ENCODE results near the gene SETD5.

Gene SETD5

DNA sequence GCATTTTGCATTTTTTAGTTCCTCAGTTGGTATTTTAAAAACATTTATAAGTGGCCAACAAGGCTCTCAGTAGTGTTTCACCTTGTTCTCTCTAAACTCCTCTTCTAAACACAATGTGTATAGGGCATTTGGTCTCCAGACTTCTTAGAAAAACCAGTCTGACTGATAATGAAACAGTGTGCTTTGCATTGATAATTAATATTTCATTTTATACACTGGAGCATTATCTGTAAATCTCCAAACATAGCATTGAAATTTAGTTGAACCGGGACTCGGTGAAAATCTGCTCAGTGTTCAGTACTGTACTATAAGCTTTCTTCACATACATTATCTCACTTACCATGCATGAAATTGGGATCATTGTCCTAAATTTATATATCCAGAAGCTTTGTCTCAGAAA, 53.6 kb downstream of the SETD5 start:
- TF ChIP-seq CTCF (IDR thresholded peaks at IDR 0.05; ENCODE audit: low read depth, low read length, missing control alignments): no peak
- H3K4me3 ChIP-seq (ENCODE audit: low read depth, low read length): no peak overlapping the region
- in situ Hi-C loops (cut with HindIII; ENCODE audit: low sequenced_read_pairs): loop anchor here (5.0 kb wide), 1 partner anchor 74 kb away; no protein-coding TSS in a partner anchor
- DNase-seq (ENCODE audit: low read depth): no peak

DNA sequence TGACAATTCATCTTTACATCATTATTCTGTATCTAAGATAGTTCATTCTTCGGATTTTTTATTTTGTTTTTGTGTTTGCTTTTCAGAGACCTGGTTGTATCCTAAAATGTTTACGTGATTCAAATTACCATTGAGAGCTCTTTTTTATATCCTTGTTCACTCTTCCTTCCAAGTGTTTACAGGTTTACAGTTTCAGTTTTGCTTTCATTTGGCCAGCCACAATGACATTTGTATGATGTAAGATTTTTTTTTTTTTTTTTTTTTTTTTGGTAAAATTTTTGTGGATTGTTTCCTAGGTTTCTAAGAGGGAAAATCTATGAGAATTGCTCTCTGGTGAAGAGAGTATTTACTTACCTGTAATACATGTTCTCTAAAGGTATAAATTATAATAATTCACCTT, 55.0 kb downstream of the SETD5 start:
- H3K4me3 ChIP-seq (ENCODE audit: low read depth, low read length): no peak overlapping the region
- in situ Hi-C loops (cut with HindIII; ENCODE audit: low sequenced_read_pairs): loop anchor here (5.0 kb wide), 1 partner anchor 75 kb away; no protein-coding TSS in a partner anchor
- no peak for TF ChIP-seq CTCF (IDR thresholded peaks at IDR 0.05; ENCODE audit: low read depth, low read length, missing control alignments)
- no peak for DNase-seq (ENCODE audit: low read depth)

DNA sequence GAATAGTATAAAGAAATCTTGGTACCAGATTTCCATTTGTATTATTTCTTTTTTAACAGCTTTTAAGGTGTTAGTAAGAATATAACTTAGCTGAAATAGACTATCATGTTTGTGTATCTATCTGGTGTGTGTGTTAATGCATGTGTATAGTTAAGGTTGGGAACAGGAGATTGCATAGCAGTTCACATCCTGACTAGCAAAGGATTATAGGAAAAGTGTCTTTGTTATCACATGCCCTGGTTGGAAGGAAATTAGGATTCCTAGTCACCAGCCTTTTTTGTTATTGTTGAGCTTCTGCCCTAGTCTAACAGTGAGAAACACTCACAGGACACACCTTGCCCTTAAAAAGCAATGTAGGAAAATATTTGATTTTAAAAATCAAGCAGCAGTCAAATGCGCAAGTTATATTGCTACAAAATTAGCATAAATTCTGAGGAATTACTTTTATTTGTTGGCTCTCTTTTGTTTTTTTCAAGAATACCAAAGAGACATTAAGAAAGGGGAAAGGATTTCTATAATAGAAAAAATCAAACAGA, 58.2 kb downstream of the SETD5 start:
- H3K4me3 ChIP-seq (ENCODE audit: low read depth, low read length): no peak overlapping the region
- no peak for TF ChIP-seq CTCF (IDR thresholded peaks at IDR 0.05; ENCODE audit: low read depth, low read length, missing control alignments)
- DNase-seq (ENCODE audit: low read depth): no peak
- in situ Hi-C loops (cut with HindIII; ENCODE audit: low sequenced_read_pairs): no loop called here

- H3K4me3 ChIP-seq (ENCODE audit: low read depth, low read length): no peak overlapping the region
- in situ Hi-C loops (cut with HindIII; ENCODE audit: low sequenced_read_pairs): no loop called here
- no peak for DNase-seq (ENCODE audit: low read depth)
- TF ChIP-seq CTCF (IDR thresholded peaks at IDR 0.05; ENCODE audit: low read depth, low read length, missing control alignments): no peak
Observed at GRCh38 chr3:9467451-9467850, 70.0 kb downstream of the SETD5 start.

DNA sequence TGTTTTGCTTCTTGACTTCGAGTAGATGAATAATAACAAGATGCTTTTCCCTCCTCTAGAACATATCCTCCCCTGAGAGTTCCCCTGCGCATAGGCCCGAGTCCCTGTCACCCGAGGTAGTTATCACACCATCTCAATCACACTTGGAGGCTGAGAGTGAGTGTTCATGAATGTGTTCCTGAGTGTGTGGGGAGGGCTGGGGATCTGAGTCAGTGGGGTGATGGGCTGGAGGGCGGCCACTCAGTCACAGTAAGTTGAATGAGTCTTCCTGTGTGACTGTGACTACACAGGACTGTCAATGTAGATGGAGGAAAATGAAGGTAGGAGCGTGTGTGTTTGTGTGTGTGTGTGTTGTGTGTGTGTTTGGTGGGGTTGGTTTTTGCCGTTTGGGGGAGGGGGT, 71.0 kb downstream of the SETD5 start:
- TF ChIP-seq CTCF (IDR thresholded peaks at IDR 0.05; ENCODE audit: low read depth, low read length, missing control alignments): no peak
- H3K4me3 ChIP-seq (ENCODE audit: low read depth, low read length): no peak overlapping the region
- no peak for DNase-seq (ENCODE audit: low read depth)
- in situ Hi-C loops (cut with HindIII; ENCODE audit: low sequenced_read_pairs): no loop called here

DNA sequence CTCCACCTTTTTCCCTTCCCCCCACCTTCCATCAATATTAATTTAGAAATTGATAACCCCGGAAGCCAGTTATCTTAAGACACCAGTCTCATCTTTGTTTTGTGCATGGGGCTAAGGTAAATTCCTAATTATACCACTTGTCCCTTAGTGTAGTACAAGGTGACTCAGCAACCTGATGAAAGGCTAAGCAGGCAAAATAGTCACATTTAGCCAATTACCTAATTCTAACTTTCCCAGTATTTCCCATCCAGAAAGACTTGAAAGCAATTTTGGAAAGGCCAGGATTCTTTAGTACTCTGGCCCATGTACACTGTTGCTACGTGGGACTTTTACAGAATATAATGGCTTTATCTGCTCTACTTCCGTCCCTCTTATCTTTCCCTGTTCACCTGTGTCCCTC, 72.6 kb downstream of the SETD5 start:
- TF ChIP-seq CTCF (IDR thresholded peaks at IDR 0.05; ENCODE audit: low read depth, low read length, missing control alignments): no peak
- no peak for DNase-seq (ENCODE audit: low read depth)
- no peak overlapping the region for H3K4me3 ChIP-seq (ENCODE audit: low read depth, low read length)
- in situ Hi-C loops (cut with HindIII; ENCODE audit: low sequenced_read_pairs): no loop called here
